Mucosa of stomach (tissue), 1 donor: Measurements from ENCODE around the gene PPP1R15B.
"Not testable (repeated sequence)": the region's sequence is repeated elsewhere in the genome, so short reads cannot be mapped to it uniquely, and the experiment has no call there.

Experiments
- H3K27me3 ChIP-seq: one replicate; pipeline ENCODE4 v1.7.0; 2013; ENCODE audit warnings: mild to moderate bottlenecking, low read length; ENCODE audit not compliant: control insufficient read depth, insufficient read depth
- H3K36me3 ChIP-seq: one replicate; pipeline ENCODE4 v1.7.0; 2013; ENCODE audit warnings: low read length; ENCODE audit not compliant: control insufficient read depth, insufficient read depth
- H3K4me1 ChIP-seq: one replicate; pipeline ENCODE4 v1.7.0; 2013; ENCODE audit warnings: mild to moderate bottlenecking, low read length; ENCODE audit not compliant: control insufficient read depth, insufficient read depth
- H3K4me3 ChIP-seq: one replicate; pipeline ENCODE4 v1.7.0; 2013; ENCODE audit warnings: low read length
- H3K9ac ChIP-seq: one replicate; pipeline ENCODE4 v1.7.0; 2013; ENCODE audit warnings: mild to moderate bottlenecking, low read length, moderate library complexity
- H3K9me3 ChIP-seq: one replicate; pipeline ENCODE4 v1.7.0; 2013; ENCODE audit warnings: mild to moderate bottlenecking, low read length, moderate library complexity; ENCODE audit not compliant: control insufficient read depth
- donor health status: Pancreatic carcinoma.

The PPP1R15B gene

DNA sequence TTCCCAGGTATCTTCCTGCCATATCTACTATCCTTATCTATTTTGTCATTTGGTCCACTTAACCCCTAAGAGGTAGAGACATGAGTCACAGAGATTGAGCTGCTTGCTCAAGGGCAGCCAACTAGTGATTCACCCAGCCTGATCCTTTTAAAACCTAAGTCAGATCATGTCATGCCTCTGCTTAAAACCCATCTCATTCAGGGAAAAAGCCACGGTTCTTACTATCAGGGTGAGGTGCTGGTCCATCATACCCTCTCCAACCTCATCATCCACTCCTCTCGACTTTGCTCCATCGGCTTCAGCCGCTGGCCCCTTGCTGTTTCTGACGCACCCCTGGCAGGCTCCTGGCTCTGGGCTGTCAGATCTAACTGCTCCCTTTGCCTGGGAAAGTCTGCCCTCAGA is 14.4 kb upstream of the PPP1R15B start:
- Histone ChIP-seq H3K9me3 (no peaks in the 10 kb centered on the region), H3K36me3 (peaks cover 15% of the 10 kb centered on the region), H3K27me3 (no peaks in the 10 kb centered on the region), H3K4me1 (no peaks in the 10 kb centered on the region), H3K9ac (no peak overlapping the region), H3K4me3 (no peak overlapping the region)

DNA sequence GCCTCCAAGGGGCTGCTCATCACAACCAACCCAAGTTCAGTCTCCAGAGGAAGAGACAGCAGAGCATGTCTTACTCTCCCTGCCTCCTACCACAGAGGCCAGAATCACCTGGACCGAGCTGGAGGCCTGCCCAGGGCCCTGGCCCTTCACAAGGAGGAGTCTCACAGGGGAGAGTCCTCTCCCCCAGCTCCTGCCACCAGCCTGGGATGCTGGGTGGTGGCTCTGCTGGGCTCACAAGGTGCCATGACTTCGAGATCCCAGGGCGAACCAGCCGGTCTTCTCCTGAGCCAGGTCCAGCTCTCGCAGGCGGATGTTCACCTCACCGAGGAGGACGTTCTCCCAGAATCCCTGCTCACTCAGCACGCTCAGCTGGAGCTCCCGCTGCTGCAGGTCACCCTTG is 13.0 kb upstream of the PPP1R15B start:
- Histone ChIP-seq H3K9ac (no peak overlapping the region), H3K36me3 (peaks cover 14% of the 10 kb centered on the region), H3K4me1 (peaks cover 11% of the 10 kb centered on the region), H3K9me3 (no peaks in the 10 kb centered on the region), H3K27me3 (no peaks in the 10 kb centered on the region), H3K4me3 (no peak overlapping the region)

GRCh38 chr1:204422061-204422705 is 10.6 kb upstream of the PPP1R15B start:
- not testable (repeated sequence) for H3K9me3 ChIP-seq, H3K36me3 ChIP-seq, H3K9ac ChIP-seq, H3K4me3 ChIP-seq, H3K27me3 ChIP-seq
- H3K4me1 ChIP-seq: peaks cover 35% of the 10 kb centered on the region

- Histone ChIP-seq H3K9ac (no peak overlapping the region), H3K36me3 (peaks cover 8% of the 10 kb centered on the region), H3K27me3 (no peaks in the 10 kb centered on the region), H3K4me3 (no peak overlapping the region), H3K9me3 (no peaks in the 10 kb centered on the region), H3K4me1 (peaks cover 37% of the 10 kb centered on the region)
Measured at GRCh38 chr1:204421441-204421840, 9.8 kb upstream of the PPP1R15B start.

- Histone ChIP-seq H3K9me3 (no peaks in the 10 kb centered on the region), H3K36me3 (peaks cover 8% of the 10 kb centered on the region), H3K4me3 (no peak overlapping the region), H3K9ac (no peak overlapping the region), H3K27me3 (no peaks in the 10 kb centered on the region), H3K4me1 (peaks cover 41% of the 10 kb centered on the region)
Measured at GRCh38 chr1:204420039-204421004, 8.7 kb upstream of the PPP1R15B start.

DNA sequence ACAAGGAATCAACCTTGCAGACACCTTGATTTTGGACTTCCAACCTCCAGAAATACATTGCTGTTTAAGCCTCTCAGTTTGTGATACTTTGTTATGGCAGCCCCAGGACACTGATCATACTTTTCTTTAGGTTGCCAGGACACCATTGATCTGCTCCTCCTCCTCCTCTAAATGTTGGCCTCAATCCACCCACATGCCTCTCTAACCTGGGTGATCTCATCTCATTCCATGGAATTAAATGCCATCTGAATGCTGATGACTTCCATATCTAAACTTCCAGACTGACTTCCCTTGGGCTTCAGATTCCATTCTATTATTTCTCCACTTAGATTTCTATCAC is 7.4 kb upstream of the PPP1R15B start:
- Histone ChIP-seq H3K27me3 (no peaks in the 10 kb centered on the region), H3K4me1 (peaks cover 41% of the 10 kb centered on the region), H3K36me3 (peaks cover 4% of the 10 kb centered on the region), H3K9ac (no peak overlapping the region), H3K4me3 (no peak overlapping the region), H3K9me3 (no peaks in the 10 kb centered on the region)

- Histone ChIP-seq H3K9ac (peak overlapping the region; percentile 23), H3K4me1 (peaks cover 41% of the 10 kb centered on the region), H3K36me3 (peaks cover 4% of the 10 kb centered on the region), H3K9me3 (no peaks in the 10 kb centered on the region), H3K27me3 (no peaks in the 10 kb centered on the region), H3K4me3 (no peak overlapping the region)
Measured at GRCh38 chr1:204418174-204419063, 6.8 kb upstream of the PPP1R15B start.

DNA sequence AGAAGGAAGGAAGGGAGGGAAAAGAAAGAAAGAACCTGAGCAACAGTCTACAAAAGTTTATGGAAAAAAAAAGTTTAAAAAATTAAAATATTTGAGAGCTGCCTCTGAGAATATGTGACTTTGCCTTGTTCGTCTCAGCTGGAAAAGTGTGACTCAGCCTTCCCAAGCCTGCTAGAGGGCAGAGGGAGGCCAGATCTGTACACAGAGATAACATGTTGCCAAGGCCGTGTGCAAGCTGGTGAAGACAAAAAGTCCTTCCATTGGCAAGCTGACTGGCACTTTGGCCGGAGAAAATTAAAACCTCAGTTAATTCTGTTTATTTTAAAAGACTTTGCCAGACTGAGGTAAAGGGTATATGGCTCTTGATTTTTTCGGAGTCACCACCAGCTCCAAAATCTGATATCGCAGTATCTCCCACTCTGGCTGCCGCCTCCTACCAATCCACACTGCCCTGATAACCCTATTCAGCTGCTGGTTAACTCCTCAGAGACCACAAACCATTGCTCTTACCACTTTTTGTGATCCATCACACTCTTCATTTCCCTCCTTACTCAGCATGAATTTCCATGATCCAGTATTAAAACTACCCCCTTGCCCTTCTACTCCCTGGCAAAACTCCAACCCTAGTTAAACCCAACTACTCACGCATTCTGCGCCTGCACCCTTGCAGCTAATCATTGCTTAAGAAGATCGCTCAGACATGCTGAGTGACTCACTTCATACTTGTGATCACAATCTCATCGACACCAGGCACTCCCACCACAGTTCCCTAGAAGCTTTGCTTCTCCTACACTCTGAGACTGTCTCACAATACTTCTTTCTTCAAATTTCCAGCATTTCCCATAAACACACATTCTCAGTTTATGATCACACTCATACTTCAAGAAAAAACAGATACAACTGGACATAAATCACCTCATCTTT is 5.7 kb upstream of the PPP1R15B start:
- H3K27me3 ChIP-seq: no peaks in the 10 kb centered on the region
- no peaks in the 10 kb centered on the region for H3K9me3 ChIP-seq
- H3K4me1 ChIP-seq: peaks cover 41% of the 10 kb centered on the region
- peaks cover 4% of the 10 kb centered on the region for H3K36me3 ChIP-seq
- no peak overlapping the region for H3K4me3 ChIP-seq
- H3K9ac ChIP-seq: peak overlapping the region; percentile 23

DNA sequence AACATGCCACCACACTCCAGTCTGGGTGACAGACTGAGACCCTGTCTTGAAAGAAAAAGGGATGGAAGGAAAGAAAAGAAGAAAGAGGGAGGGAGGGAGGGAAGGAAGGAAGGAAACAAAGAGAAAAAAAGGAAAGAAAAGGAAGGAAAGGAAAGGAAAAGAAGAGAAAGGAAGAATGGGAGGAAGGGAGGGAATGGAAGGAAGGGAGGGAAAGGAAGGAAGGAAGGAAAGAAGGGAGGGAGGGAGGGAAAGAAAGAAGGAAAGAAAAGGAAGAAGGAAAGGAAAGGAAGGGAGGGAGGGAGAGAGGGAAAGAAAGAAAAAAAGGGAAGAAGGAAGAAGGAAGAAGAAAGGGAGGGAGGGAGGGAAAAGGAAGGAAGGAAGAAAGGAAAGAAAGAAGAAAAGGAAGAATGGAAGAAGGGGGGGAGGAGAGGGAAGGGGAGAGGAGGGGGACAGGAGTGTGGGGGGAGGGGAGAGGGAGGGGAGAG is 5.0 kb upstream of the PPP1R15B start:
- H3K36me3 ChIP-seq: peaks cover 4% of the 10 kb centered on the region
- H3K9me3 ChIP-seq: no peaks in the 10 kb centered on the region
- peaks cover 41% of the 10 kb centered on the region for H3K4me1 ChIP-seq
- H3K27me3 ChIP-seq: no peaks in the 10 kb centered on the region
- no peak overlapping the region for H3K4me3 ChIP-seq
- H3K9ac ChIP-seq: no peak overlapping the region

GRCh38 chr1:204415351-204415750 is 3.7 kb upstream of the PPP1R15B start:
- no peaks in the 10 kb centered on the region for H3K36me3 ChIP-seq
- H3K27me3 ChIP-seq: no peaks in the 10 kb centered on the region
- no peaks in the 10 kb centered on the region for H3K9me3 ChIP-seq
- no peak overlapping the region for H3K9ac ChIP-seq
- H3K4me1 ChIP-seq: peaks cover 37% of the 10 kb centered on the region
- H3K4me3 ChIP-seq: no peak overlapping the region

DNA sequence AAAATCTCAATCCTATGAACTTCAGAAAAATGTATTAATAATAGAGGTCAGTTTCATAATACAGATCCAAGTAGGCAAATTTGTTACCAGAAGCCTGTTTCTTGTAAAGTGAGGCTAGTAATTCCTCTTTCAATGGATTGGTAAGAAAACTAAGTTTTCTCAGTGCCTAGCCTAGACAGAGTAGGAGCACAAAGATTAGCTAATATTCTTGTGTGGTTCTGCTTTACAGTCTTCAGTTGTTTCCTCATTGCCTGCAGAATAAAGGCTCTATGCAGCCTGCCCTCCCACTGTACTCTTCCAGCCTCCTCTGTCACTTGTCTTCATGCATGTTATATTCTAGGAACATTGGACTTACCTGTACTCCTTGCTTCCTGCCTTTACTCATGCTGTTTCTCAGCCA is 2.4 kb upstream of the PPP1R15B start:
- H3K4me3 ChIP-seq: no peak overlapping the region
- H3K9me3 ChIP-seq: no peaks in the 10 kb centered on the region
- H3K9ac ChIP-seq: no peak overlapping the region
- H3K4me1 ChIP-seq: peaks cover 24% of the 10 kb centered on the region
- H3K27me3 ChIP-seq: no peaks in the 10 kb centered on the region
- no peaks in the 10 kb centered on the region for H3K36me3 ChIP-seq
